Prostate gland (tissue), 2 donors: ENCODE measurements around the gene SOHLH1.

Experiments used
- POLR2A ChIP-seq: fragments of 450-650 bp; IDR thresholded peaks from one replicate; pipeline ENCODE4 v1.6.1; 2016; ENCODE audit warnings: antibody characterized with exemption, mild to moderate bottlenecking
- POLR2AphosphoS5 ChIP-seq: sonication (generic); formaldehyde crosslinking; IDR thresholded peaks from one replicate; pipeline ENCODE4 v1.6.1; 2017; ENCODE audit warnings: antibody characterized with exemption
- TF ChIP-seq, protein P1 (sequence below), 4 experiments: fragments of 200-600 bp in 2 of 4; fragments of 450-650 bp in 2 of 4; sonication (generic) in 2 of 4; IDR thresholded peaks; 1 replicate in 3 of 4; 2 replicates in 1 of 4; pipeline ENCODE4 v1.5.1; 2016 to 2019; ENCODE audit warnings: antibody characterized with exemption in 4 of 4, mild to moderate bottlenecking in 2 of 4, moderate library complexity in 2 of 4

DNA sequence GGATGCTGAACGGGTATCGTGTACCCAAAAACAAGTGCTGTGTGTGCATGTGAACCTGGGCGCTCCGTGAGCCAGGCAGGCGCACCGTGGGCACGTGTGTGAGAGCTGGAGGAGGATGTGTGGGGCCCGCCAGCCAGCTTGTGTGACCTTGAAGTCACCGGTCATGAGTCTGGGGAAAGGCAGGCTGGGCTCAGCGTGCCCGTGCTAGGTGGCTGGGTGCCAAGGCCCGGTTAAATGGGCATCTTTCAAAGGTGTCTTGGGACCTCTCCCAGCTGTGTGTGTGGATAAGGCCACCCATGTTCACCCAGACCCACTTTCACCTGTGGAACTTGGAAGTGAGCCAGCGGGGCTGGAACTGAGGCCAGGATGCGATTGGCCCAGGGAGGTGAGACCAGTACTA, 6.1 kb upstream of the SOHLH1 start:
- TF ChIP-seq, protein P1, sequence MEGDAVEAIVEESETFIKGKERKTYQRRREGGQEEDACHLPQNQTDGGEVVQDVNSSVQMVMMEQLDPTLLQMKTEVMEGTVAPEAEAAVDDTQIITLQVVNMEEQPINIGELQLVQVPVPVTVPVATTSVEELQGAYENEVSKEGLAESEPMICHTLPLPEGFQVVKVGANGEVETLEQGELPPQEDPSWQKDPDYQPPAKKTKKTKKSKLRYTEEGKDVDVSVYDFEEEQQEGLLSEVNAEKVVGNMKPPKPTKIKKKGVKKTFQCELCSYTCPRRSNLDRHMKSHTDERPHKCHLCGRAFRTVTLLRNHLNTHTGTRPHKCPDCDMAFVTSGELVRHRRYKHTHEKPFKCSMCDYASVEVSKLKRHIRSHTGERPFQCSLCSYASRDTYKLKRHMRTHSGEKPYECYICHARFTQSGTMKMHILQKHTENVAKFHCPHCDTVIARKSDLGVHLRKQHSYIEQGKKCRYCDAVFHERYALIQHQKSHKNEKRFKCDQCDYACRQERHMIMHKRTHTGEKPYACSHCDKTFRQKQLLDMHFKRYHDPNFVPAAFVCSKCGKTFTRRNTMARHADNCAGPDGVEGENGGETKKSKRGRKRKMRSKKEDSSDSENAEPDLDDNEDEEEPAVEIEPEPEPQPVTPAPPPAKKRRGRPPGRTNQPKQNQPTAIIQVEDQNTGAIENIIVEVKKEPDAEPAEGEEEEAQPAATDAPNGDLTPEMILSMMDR (IDR thresholded peaks at IDR 0.05), result no peak
- TF ChIP-seq POLR2A (no peak), POLR2AphosphoS5 (no peak)
